ENCODE measurements around the gene CTNNBL1. TPM values are rescaled to one million over a fixed set of nuclear protein-coding genes. Genes with fewer than 3 reads are reported as not detected.

CTNNBL1 gene
- total RNA-seq, 1 donor = 19.5 TPM

- no peak overlapping the region for H3K27ac ChIP-seq (ENCODE audit: low read depth, low read length)
- no peak overlapping the region for H3K4me2 ChIP-seq (ENCODE audit: insufficient read depth, low read length)
- peaks cover 20% of the 10 kb centered on the region for H3K36me3 ChIP-seq (ENCODE audit: insufficient read depth, low read length)
- no peaks in the 10 kb centered on the region for H3K9me3 ChIP-seq (ENCODE audit: low read depth, low read length)
- no peaks in the 10 kb centered on the region for H3K79me2 ChIP-seq (ENCODE audit: insufficient read depth, low read length)
- peaks cover 12% of the 10 kb centered on the region for H3K4me1 ChIP-seq (ENCODE audit: insufficient read depth, low read length)
- H3K27me3 ChIP-seq (ENCODE audit: insufficient read depth, low read length) = no peaks in the 10 kb centered on the region
- DNase-seq (ENCODE audit: insufficient read length, low spot score, missing footprints) = no peak
- H3K4me3 ChIP-seq (ENCODE audit: insufficient read depth, low read length) = no peak overlapping the region
- TF ChIP-seq CTCF (IDR thresholded peaks at IDR 0.05; ENCODE audit: extremely low read depth, low read depth, low read length) = no peak
- peaks cover 11% of the 10 kb centered on the region for H4K20me1 ChIP-seq (ENCODE audit: insufficient read depth, low read length)
- H2AFZ ChIP-seq (ENCODE audit: low read length) = no peak overlapping the region
Measured at GRCh38 chr20:37859406-37860171, 165.8 kb downstream of the CTNNBL1 start.

GRCh38 chr20:37863289-37863688 lies 169.5 kb downstream of the CTNNBL1 start:
- no peak overlapping the region for H3K4me2 ChIP-seq (ENCODE audit: insufficient read depth, low read length)
- H2AFZ ChIP-seq (ENCODE audit: low read length) = no peak overlapping the region
- H3K4me3 ChIP-seq (ENCODE audit: insufficient read depth, low read length) = no peak overlapping the region
- no peaks in the 10 kb centered on the region for H3K9me3 ChIP-seq (ENCODE audit: low read depth, low read length)
- no peak for DNase-seq (ENCODE audit: insufficient read length, low spot score, missing footprints)
- peaks cover 20% of the 10 kb centered on the region for H3K36me3 ChIP-seq (ENCODE audit: insufficient read depth, low read length)
- no peak for TF ChIP-seq CTCF (IDR thresholded peaks at IDR 0.05; ENCODE audit: extremely low read depth, low read depth, low read length)
- H3K4me1 ChIP-seq (ENCODE audit: insufficient read depth, low read length) = no peaks in the 10 kb centered on the region
- H3K27me3 ChIP-seq (ENCODE audit: insufficient read depth, low read length) = no peaks in the 10 kb centered on the region
- H3K79me2 ChIP-seq (ENCODE audit: insufficient read depth, low read length) = no peaks in the 10 kb centered on the region
- peaks cover 5% of the 10 kb centered on the region for H4K20me1 ChIP-seq (ENCODE audit: insufficient read depth, low read length)
- H3K27ac ChIP-seq (ENCODE audit: low read depth, low read length) = no peak overlapping the region

GRCh38 chr20:37864298-37864697 lies 170.5 kb downstream of the CTNNBL1 start:
- H3K27me3 ChIP-seq (ENCODE audit: insufficient read depth, low read length) = no peaks in the 10 kb centered on the region
- no peak for DNase-seq (ENCODE audit: insufficient read length, low spot score, missing footprints)

More at GRCh38 chr20:37864298-37864697, 170.5 kb downstream of the CTNNBL1 start:
- Histone ChIP-seq H3K4me3 (ENCODE audit: insufficient read depth, low read length) (no peak overlapping the region), H4K20me1 (ENCODE audit: insufficient read depth, low read length) (peaks cover 5% of the 10 kb centered on the region), H3K9me3 (ENCODE audit: low read depth, low read length) (no peaks in the 10 kb centered on the region), H2AFZ (ENCODE audit: low read length) (no peak overlapping the region), H3K4me1 (ENCODE audit: insufficient read depth, low read length) (no peaks in the 10 kb centered on the region), H3K36me3 (ENCODE audit: insufficient read depth, low read length) (peaks cover 20% of the 10 kb centered on the region), H3K79me2 (ENCODE audit: insufficient read depth, low read length) (no peaks in the 10 kb centered on the region), H3K4me2 (ENCODE audit: insufficient read depth, low read length) (no peak overlapping the region), H3K27ac (ENCODE audit: low read depth, low read length) (no peak overlapping the region)
- no peak for TF ChIP-seq CTCF (IDR thresholded peaks at IDR 0.05; ENCODE audit: extremely low read depth, low read depth, low read length)

Data from osteoblast (primary cell).